ENCODE measurements around the gene PHF13.

Gene PHF13

GRCh38 chr1:6574818-6575217 lies 38.7 kb upstream of the PHF13 start:
- no peak overlapping the region for H3K27ac ChIP-seq (ENCODE audit: low read length)
- no peak for DNase-seq
- TF ChIP-seq EZH2 (optimal IDR thresholded peaks at IDR 0.05; ENCODE audit: low read depth, low read length) (no peak), CTCF (IDR thresholded peaks at IDR 0.05; ENCODE audit: low read length) (no peak), EZH2phosphoT487 (IDR thresholded peaks at IDR 0.05; ENCODE audit: low read length) (no peak)

GRCh38 chr1:6577831-6578525 lies 35.6 kb upstream of the PHF13 start:
- Histone ChIP-seq H3K27ac (ENCODE audit: low read length) (no peak overlapping the region), H3K4me2 (ENCODE audit: low read depth, low read length) (no peak overlapping the region), H3K9ac (ENCODE audit: low read length) (no peak overlapping the region), H3K36me3 (replicated peaks; ENCODE audit: insufficient read depth, low read length) (no peaks in the 10 kb centered on the region), H3K4me1 (ENCODE audit: low read length) (peaks cover 14% of the 10 kb centered on the region), H4K20me1 (ENCODE audit: insufficient read depth, low read length) (no peaks in the 10 kb centered on the region), H3K9me3 (replicated peaks; ENCODE audit: insufficient read depth, low read length) (no peaks in the 10 kb centered on the region), H3K79me2 (ENCODE audit: low read length) (peaks cover 21% of the 10 kb centered on the region), H3F3A (ENCODE audit: insufficient read depth, low read length) (no peaks in the 10 kb centered on the region), H2AFZ (ENCODE audit: low read length) (no peak overlapping the region), H3K4me3 (ENCODE audit: low read length) (no peak overlapping the region), H3K9me2 (replicated peaks; ENCODE audit: insufficient read depth, low read length) (no peaks in the 10 kb centered on the region), H3K27me3 (replicated peaks; ENCODE audit: insufficient read depth, low read length) (peaks cover 1% of the 10 kb centered on the region)
- no peak for DNase-seq
- no peak for TF ChIP-seq EZH2phosphoT487 (IDR thresholded peaks at IDR 0.05; ENCODE audit: low read length)
- no peak for TF ChIP-seq EZH2 (optimal IDR thresholded peaks at IDR 0.05; ENCODE audit: low read depth, low read length)
- no peak for TF ChIP-seq CTCF (IDR thresholded peaks at IDR 0.05; ENCODE audit: low read length)

More at GRCh38 chr1:6574818-6575217, 38.7 kb upstream of the PHF13 start:
- Histone ChIP-seq H3K4me2 (ENCODE audit: low read depth, low read length) (no peak overlapping the region), H2AFZ (ENCODE audit: low read length) (no peak overlapping the region), H3K4me3 (ENCODE audit: low read length) (no peak overlapping the region), H4K20me1 (ENCODE audit: insufficient read depth, low read length) (no peaks in the 10 kb centered on the region), H3K36me3 (replicated peaks; ENCODE audit: insufficient read depth, low read length) (no peaks in the 10 kb centered on the region), H3K4me1 (ENCODE audit: low read length) (peaks cover 5% of the 10 kb centered on the region), H3K27me3 (replicated peaks; ENCODE audit: insufficient read depth, low read length) (peaks cover 16% of the 10 kb centered on the region), H3K9ac (ENCODE audit: low read length) (no peak overlapping the region), H3F3A (ENCODE audit: insufficient read depth, low read length) (no peaks in the 10 kb centered on the region), H3K9me3 (replicated peaks; ENCODE audit: insufficient read depth, low read length) (no peaks in the 10 kb centered on the region), H3K79me2 (ENCODE audit: low read length) (no peaks in the 10 kb centered on the region), H3K9me2 (replicated peaks; ENCODE audit: insufficient read depth, low read length) (no peaks in the 10 kb centered on the region)

- no peak for TF ChIP-seq CTCF (IDR thresholded peaks at IDR 0.05; ENCODE audit: low read length)
- TF ChIP-seq EZH2 (optimal IDR thresholded peaks at IDR 0.05; ENCODE audit: low read depth, low read length) = no peak
- TF ChIP-seq EZH2phosphoT487 (IDR thresholded peaks at IDR 0.05; ENCODE audit: low read length) = no peak
- Histone ChIP-seq H3K27ac (ENCODE audit: low read length) (no peak overlapping the region), H3K4me2 (ENCODE audit: low read depth, low read length) (peak overlapping the region; percentile 87; the same call in 1 of the 2 replicates), H3F3A (ENCODE audit: insufficient read depth, low read length) (no peaks in the 10 kb centered on the region), H4K20me1 (ENCODE audit: insufficient read depth, low read length) (no peaks in the 10 kb centered on the region), H3K4me1 (ENCODE audit: low read length) (peaks cover 14% of the 10 kb centered on the region), H3K79me2 (ENCODE audit: low read length) (peaks cover 21% of the 10 kb centered on the region), H3K9ac (ENCODE audit: low read length) (no peak overlapping the region), H3K9me2 (replicated peaks; ENCODE audit: insufficient read depth, low read length) (no peaks in the 10 kb centered on the region), H3K27me3 (replicated peaks; ENCODE audit: insufficient read depth, low read length) (no peaks in the 10 kb centered on the region; the same call in 1 of the 2 replicates), H3K36me3 (replicated peaks; ENCODE audit: insufficient read depth, low read length) (no peaks in the 10 kb centered on the region), H3K9me3 (replicated peaks; ENCODE audit: insufficient read depth, low read length) (no peaks in the 10 kb centered on the region), H2AFZ (ENCODE audit: low read length) (peak overlapping the region; percentile 83), H3K4me3 (ENCODE audit: low read length) (no peak overlapping the region)
- no peak for DNase-seq
These were observed 34.7 kb upstream of the PHF13 start for GRCh38 chr1:6578624-6579373.
